CD4-positive, alpha-beta T cell treated with Interleukin-17A for 1 hour (primary cell): Measurements from ENCODE around the gene ZMIZ1.

Experiments used
- DNase-seq: peaks from one replicate; pipeline ENCODE4 v3.0.0-alpha.2; 2020

ZMIZ1 gene

GRCh38 chr10:79191951-79192676 lies 123.3 kb downstream of the ZMIZ1 start:
- DNase-seq, result no peak

GRCh38 chr10:79192677-79193003 lies 123.9 kb downstream of the ZMIZ1 start:
- DNase-seq, result no peak

GRCh38 chr10:79193694-79194382 lies 125.1 kb downstream of the ZMIZ1 start:
- no peak for DNase-seq

- DNase-seq, result peak; percentile 75
These were observed 126.5 kb downstream of the ZMIZ1 start for GRCh38 chr10:79195091-79195923.

- DNase-seq, result peak; percentile 70
These were observed 128.0 kb downstream of the ZMIZ1 start for GRCh38 chr10:79196470-79197461.

- no peak for DNase-seq
These were observed 128.8 kb downstream of the ZMIZ1 start for GRCh38 chr10:79197558-79197957.

- no peak for DNase-seq
These were observed 131.6 kb downstream of the ZMIZ1 start for GRCh38 chr10:79200346-79200745.

- no peak for DNase-seq
These were observed 132.9 kb downstream of the ZMIZ1 start for GRCh38 chr10:79201706-79202105.

- DNase-seq, result peak; percentile 23
These were observed 133.6 kb downstream of the ZMIZ1 start for GRCh38 chr10:79202188-79203013.

GRCh38 chr10:79203014-79203644 lies 134.4 kb downstream of the ZMIZ1 start:
- no peak for DNase-seq

- no peak for DNase-seq
These were observed 135.1 kb downstream of the ZMIZ1 start for GRCh38 chr10:79203833-79204232.

- no peak for DNase-seq
These were observed 137.7 kb downstream of the ZMIZ1 start for GRCh38 chr10:79206300-79207095.

GRCh38 chr10:79207096-79207357 lies 138.3 kb downstream of the ZMIZ1 start:
- DNase-seq, result no peak

- no peak for DNase-seq
These were observed 139.0 kb downstream of the ZMIZ1 start for GRCh38 chr10:79207726-79208125.

- no peak for DNase-seq
These were observed 139.7 kb downstream of the ZMIZ1 start for GRCh38 chr10:79208251-79208983.

GRCh38 chr10:79209340-79209739 lies 140.6 kb downstream of the ZMIZ1 start:
- no peak for DNase-seq

GRCh38 chr10:79209831-79210230 lies 141.1 kb downstream of the ZMIZ1 start:
- DNase-seq, result no peak

- no peak for DNase-seq
These were observed 141.9 kb downstream of the ZMIZ1 start for GRCh38 chr10:79210672-79211071.

- DNase-seq, result no peak
These were observed 142.8 kb downstream of the ZMIZ1 start for GRCh38 chr10:79211616-79212015.

- no peak for DNase-seq
These were observed 146.8 kb downstream of the ZMIZ1 start for GRCh38 chr10:79215531-79215930.
